Activated CD8-positive, alpha-beta T cell treated with anti-CD3 and anti-CD28 coated beads, Interleukin-2, amount 10 ng/mL, durations not matched to agents 7 days and 5 days (primary cell): Measurements from ENCODE around the gene KNL1. TPM values are rescaled to one million over a fixed set of nuclear protein-coding genes. Genes with fewer than 3 reads are reported as not detected.

Experiments
- ATAC-seq: fragments of 150-1000 bp; cut with Tn5 transposase; one replicate; pipeline ENCODE4 v1.10.0; 2021; ENCODE audit warnings: moderate library complexity
- CTCF ChIA-PET: fragments of 350-600 bp; sonication (Branson Sonifier 250); formaldehyde crosslinking; loops from one replicate; lab custom pipeline; 2021; ENCODE audit warnings: antibody characterized with exemption; lab: Charles Lee
- POLR2A ChIA-PET: fragments of 350-600 bp; sonication (Branson Sonifier 250); formaldehyde crosslinking; loops from one replicate; lab custom pipeline; 2021; ENCODE audit warnings: antibody characterized with exemption; lab: Charles Lee
- DNase-seq: peaks from one replicate; pipeline ENCODE4 v3.0.0-alpha.2; 2020
- H3K27ac Mint-ChIP-seq: one replicate; pipeline ENCODE4 v1.8.0; 2021; ENCODE audit warnings: mild to moderate bottlenecking, mixed read lengths
- H3K27me3 Mint-ChIP-seq: one replicate; pipeline ENCODE4 v1.8.0; 2021; ENCODE audit warnings: low read depth, mixed read lengths
- H3K36me3 Mint-ChIP-seq: one replicate; pipeline ENCODE4 v1.8.0; 2021; ENCODE audit warnings: low read depth, mixed read lengths
- H3K4me1 Mint-ChIP-seq: one replicate; pipeline ENCODE4 v1.8.0; 2021; ENCODE audit warnings: low read depth, mixed read lengths
- H3K4me3 Mint-ChIP-seq: one replicate; pipeline ENCODE4 v1.8.0; 2021; ENCODE audit warnings: mild to moderate bottlenecking, mixed read lengths
- H3K9me3 Mint-ChIP-seq: one replicate; pipeline ENCODE4 v1.8.0; 2022; ENCODE audit warnings: mixed read lengths; ENCODE audit not compliant: insufficient read depth
- total RNA-seq, 2 experiments: library from RNA; stranded (reverse); gene quantifications; one replicate each; pipeline ENCODE4 v1.2.3, GENCODE V29; 2021

Gene KNL1
- total RNA-seq, 2 experiments from 2014 or later: 61.4 to 65.4 TPM

DNA sequence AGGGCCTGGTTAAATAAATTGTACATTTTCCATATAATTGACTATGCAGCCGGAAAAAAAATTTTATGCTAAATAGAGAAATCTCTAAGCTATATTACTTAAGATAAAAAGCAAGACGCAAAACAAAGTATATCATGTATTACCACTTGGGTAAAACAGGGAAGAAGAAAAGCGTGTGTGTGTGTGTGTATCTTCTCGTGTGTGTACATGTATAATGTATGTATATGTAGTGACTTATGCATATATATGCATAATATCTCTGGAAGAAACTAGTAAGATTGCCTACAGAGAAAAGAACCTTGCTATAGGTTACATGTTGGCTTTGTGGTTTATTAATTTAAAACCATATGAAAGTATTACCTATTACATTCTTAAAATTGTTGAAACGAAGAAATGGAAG lies 19.0 kb downstream of the KNL1 start:
- H3K4me3 Mint-ChIP-seq: no peak overlapping the region
- ATAC-seq (no peak), DNase-seq (no peak)
- no peaks in the 10 kb centered on the region for H3K27me3 Mint-ChIP-seq
- H3K9me3 Mint-ChIP-seq: no peaks in the 10 kb centered on the region
- ChIA-PET CTCF (no interaction called here), POLR2A (no interaction called here)
- no peak overlapping the region for H3K27ac Mint-ChIP-seq
- no peaks in the 10 kb centered on the region for H3K4me1 Mint-ChIP-seq
- peaks cover 35% of the 10 kb centered on the region for H3K36me3 Mint-ChIP-seq

DNA sequence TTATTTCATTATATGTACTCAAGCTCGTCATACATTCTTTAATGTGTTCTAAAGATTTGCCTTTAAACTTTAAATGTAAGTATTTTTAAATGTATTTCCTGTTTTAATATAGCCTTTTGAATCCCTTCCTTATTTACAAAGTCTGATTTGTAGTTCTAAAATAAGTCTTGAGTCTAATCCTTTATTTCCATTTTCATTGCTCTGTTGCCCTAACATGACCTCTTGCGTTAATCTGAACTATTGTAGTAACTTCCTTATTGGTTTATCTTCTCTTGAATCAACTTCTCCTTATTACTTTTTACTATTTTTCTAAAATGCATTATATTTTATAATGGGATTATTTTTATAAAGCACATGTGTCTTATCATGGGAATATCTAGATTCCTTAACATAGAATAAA lies 24.0 kb downstream of the KNL1 start:
- DNase-seq (no peak), ATAC-seq (no peak)
- Mint-ChIP-seq H3K4me1 (no peaks in the 10 kb centered on the region), H3K27me3 (no peaks in the 10 kb centered on the region), H3K27ac (no peak overlapping the region), H3K9me3 (no peaks in the 10 kb centered on the region), H3K36me3 (peaks cover 53% of the 10 kb centered on the region), H3K4me3 (no peak overlapping the region)
- CTCF ChIA-PET: interaction anchor here (0.9 kb wide), 1 partner anchor 33 kb away, joined by 3 read pairs; no protein-coding TSS in a partner anchor
- POLR2A ChIA-PET: no interaction called here

DNA sequence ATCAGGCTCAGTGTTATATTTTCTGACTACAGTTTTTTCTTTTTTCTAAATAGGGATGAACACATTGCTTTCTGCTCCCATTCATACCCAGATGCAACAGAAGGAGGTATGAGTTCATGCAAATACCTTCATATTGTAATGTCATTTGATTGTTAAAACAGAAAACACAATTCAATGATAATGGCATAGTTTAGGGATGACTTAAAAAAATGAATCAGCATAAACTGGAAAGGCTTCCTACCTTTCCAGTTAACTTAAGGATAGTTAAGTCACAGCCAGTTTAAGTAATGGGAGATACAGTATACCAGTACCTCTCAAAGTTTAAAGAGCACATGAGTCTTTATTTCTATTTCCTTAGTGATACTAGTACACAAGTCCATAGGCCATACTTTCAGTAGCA lies 24.9 kb downstream of the KNL1 start:
- ChIA-PET CTCF (no interaction called here), POLR2A (no interaction called here)
- H3K9me3 Mint-ChIP-seq: no peaks in the 10 kb centered on the region
- no peaks in the 10 kb centered on the region for H3K4me1 Mint-ChIP-seq
- H3K4me3 Mint-ChIP-seq: no peak overlapping the region
- ATAC-seq (no peak), DNase-seq (no peak)
- H3K36me3 Mint-ChIP-seq: peaks cover 57% of the 10 kb centered on the region
- no peaks in the 10 kb centered on the region for H3K27me3 Mint-ChIP-seq
- no peak overlapping the region for H3K27ac Mint-ChIP-seq

DNA sequence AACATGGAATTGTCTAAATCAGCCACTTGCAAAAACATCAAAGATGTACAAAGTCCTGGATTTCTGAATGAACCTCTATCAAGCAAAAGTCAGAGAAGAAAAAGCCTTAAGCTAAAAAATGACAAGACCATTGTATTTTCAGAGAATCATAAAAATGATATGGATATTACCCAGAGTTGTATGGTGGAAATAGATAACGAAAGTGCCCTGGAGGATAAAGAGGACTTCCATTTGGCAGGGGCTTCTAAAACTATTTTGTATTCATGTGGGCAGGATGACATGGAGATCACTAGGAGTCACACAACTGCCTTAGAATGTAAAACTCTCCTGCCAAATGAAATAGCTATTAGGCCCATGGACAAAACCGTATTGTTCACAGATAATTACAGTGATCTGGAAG lies 29.3 kb downstream of the KNL1 start:
- Mint-ChIP-seq H3K4me3 (no peak overlapping the region), H3K4me1 (no peaks in the 10 kb centered on the region), H3K9me3 (no peaks in the 10 kb centered on the region), H3K27me3 (no peaks in the 10 kb centered on the region), H3K27ac (no peak overlapping the region), H3K36me3 (peaks cover 59% of the 10 kb centered on the region)
- CTCF ChIA-PET: interaction anchor here (0.9 kb wide), 1 partner anchor 9 kb away, joined by 3 read pairs; no protein-coding TSS in a partner anchor
- DNase-seq (no peak), ATAC-seq (no peak)
- POLR2A ChIA-PET: interaction anchor here (0.6 kb wide), 1 partner anchor 18 kb away, joined by 4 read pairs; no protein-coding TSS in a partner anchor

DNA sequence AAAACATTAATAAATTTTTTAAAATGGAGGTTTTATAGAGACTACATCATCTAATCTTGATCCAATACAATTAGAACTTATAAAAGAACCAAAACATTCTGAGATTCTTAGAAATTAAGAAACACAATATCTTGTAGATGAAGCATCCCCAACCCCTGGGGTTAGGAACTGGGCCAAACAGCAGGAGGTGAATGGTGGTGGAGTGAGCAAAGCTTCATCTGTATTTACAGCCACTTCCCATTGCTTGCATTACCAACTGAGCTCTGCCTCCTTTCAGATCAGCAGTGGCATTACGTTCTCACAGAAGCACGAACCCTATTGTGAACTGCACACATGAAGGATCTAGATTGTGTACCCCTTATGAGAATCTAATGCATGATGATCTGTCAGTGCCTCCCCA lies 36.3 kb downstream of the KNL1 start:
- DNase-seq: no peak
- Mint-ChIP-seq H3K27ac (no peak overlapping the region), H3K36me3 (peaks cover 34% of the 10 kb centered on the region), H3K4me3 (no peak overlapping the region), H3K27me3 (no peaks in the 10 kb centered on the region), H3K9me3 (no peaks in the 10 kb centered on the region), H3K4me1 (no peaks in the 10 kb centered on the region)
- CTCF ChIA-PET: no interaction called here
- POLR2A ChIA-PET: no interaction called here
- no peak for ATAC-seq

DNA sequence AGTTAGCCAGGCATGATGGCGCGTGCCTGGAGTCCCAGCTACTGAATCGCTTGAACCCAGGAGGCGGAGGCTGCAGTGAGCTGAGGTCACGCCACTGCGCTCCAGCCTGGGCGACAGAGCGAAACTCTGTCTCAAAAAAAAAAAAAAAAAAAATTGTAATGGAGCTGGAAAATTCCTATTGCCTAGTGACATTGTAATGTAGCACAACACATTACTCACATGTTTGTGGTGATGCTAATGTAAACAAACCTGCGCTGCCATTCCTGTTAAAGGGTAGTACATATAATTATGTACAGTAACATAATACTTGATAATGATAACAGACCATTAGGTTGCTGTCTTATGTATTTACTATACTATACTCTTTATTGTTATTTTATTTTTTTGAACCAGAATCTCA lies 39.1 kb downstream of the KNL1 start:
- ATAC-seq (no peak), DNase-seq (no peak)
- H3K27ac Mint-ChIP-seq: no peak overlapping the region
- no peak overlapping the region for H3K4me3 Mint-ChIP-seq
- H3K4me1 Mint-ChIP-seq: no peaks in the 10 kb centered on the region
- peaks cover 45% of the 10 kb centered on the region for H3K36me3 Mint-ChIP-seq
- ChIA-PET POLR2A (no interaction called here), CTCF (interaction anchor here (0.6 kb wide), 1 partner anchor 46 kb away, joined by 4 read pairs; no protein-coding TSS in a partner anchor)
- no peaks in the 10 kb centered on the region for H3K27me3 Mint-ChIP-seq
- H3K9me3 Mint-ChIP-seq: no peaks in the 10 kb centered on the region

DNA sequence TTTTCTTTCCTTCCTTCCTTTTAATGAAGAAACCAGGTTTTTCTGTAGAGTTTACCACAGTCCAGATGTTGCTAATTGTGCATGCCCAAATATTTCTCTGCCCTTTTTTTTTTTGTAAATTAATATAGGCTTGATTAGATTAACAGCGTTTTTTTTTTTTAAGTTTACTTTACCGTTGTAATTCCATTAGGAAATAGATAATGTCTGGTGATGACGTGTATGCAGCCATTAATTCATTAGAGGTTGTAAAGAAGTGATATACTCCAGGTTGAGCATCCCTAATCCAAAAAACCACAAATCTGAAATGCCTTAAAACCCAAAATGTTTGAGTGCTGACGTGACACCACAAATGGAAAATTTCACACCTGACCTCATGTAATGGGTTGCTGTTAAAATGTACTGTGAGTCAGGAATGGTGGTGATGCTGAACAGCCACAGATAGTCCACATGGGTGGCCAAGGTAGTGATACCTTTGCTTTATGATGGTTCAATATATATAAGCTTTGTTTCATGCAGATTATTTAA lies 43.2 kb downstream of the KNL1 start:
- peaks cover 38% of the 10 kb centered on the region for H3K36me3 Mint-ChIP-seq
- ChIA-PET POLR2A (interaction anchor here (0.6 kb wide), 1 partner anchor 500 kb away, joined by 3 read pairs; no protein-coding TSS in a partner anchor), CTCF (interaction anchor here (0.8 kb wide), 1 partner anchor 145 kb away, joined by 3 read pairs; no protein-coding TSS in a partner anchor)
- H3K4me3 Mint-ChIP-seq: no peak overlapping the region
- DNase-seq: no peak
- H3K9me3 Mint-ChIP-seq: no peaks in the 10 kb centered on the region
- no peaks in the 10 kb centered on the region for H3K4me1 Mint-ChIP-seq
- H3K27ac Mint-ChIP-seq: no peak overlapping the region
- no peaks in the 10 kb centered on the region for H3K27me3 Mint-ChIP-seq
- ATAC-seq: no peak

DNA sequence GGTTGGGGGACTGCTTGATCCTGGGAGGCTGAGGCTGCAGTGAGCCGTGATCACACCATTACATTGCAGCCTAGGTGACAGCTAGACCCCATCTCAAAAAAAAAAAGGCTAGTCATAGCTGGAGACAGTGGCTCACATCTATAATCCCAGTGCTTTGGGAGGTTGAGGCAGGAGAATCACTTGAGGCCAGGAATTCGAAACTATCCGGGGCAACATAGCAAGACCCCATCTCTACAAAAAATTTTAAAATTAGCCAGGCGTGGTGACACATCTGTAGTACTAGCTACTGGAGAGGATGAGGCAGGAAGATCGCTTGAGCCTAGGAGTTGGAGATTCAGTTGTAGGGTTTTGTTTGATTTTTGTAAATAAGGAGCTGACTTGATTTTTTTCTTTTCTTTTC lies 45.6 kb downstream of the KNL1 start:
- CTCF ChIA-PET: no interaction called here
- no peak for ATAC-seq
- Mint-ChIP-seq H3K27ac (no peak overlapping the region), H3K27me3 (no peaks in the 10 kb centered on the region), H3K9me3 (no peaks in the 10 kb centered on the region), H3K4me3 (no peak overlapping the region), H3K4me1 (no peaks in the 10 kb centered on the region), H3K36me3 (peaks cover 41% of the 10 kb centered on the region)
- POLR2A ChIA-PET: no interaction called here
- DNase-seq: no peak

DNA sequence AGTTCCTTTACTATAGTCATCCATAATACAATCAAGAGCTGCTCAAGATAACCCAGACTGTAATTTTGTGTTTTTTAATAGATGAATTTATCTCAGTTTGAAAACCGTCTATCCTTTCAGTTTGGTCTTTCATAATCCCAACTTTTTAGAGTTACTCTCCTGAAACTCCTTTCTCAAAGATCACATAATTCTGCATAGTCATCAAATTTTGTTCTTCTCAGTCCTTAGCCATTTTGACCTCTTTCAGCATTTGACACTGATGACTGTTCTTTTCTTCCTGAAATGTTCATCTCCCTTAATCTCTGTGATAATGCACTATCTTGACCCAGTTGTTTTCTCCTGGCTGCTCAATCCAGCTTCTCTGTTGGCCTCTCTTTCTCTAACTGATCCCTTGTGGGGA lies 53.5 kb downstream of the KNL1 start:
- H3K4me3 Mint-ChIP-seq: no peak overlapping the region
- CTCF ChIA-PET: interaction anchor here (0.9 to 1.2 kb wide), 3 partner anchors 33 to 135 kb away, joined by 3 to 5 read pairs (median 3); no protein-coding TSS in a partner anchor
- H3K9me3 Mint-ChIP-seq: no peaks in the 10 kb centered on the region
- no peak overlapping the region for H3K27ac Mint-ChIP-seq
- no peaks in the 10 kb centered on the region for H3K27me3 Mint-ChIP-seq
- DNase-seq: no peak
- POLR2A ChIA-PET: no interaction called here
- ATAC-seq: no peak
- H3K36me3 Mint-ChIP-seq: peaks cover 53% of the 10 kb centered on the region
- no peaks in the 10 kb centered on the region for H3K4me1 Mint-ChIP-seq

DNA sequence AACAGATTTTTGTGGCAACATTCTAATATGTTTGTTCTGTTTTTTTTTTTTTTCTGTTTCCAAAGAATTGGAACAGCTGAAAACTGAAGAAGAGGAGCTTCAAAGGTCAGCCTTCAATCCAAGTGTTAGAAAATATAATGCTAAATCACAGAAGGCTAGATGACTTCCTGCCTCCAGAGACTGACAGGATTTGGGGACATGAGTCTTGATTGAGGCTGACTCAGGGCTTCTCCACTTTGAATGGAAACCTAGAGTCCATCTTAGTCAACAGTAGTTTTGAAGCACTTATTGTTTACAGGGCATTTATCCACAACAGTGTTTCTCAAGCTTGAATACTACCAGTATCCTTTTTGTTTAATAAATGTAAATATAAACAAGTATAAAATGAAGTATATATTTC lies 56.4 kb downstream of the KNL1 start:
- ATAC-seq (no peak), DNase-seq (no peak)
- POLR2A ChIA-PET: interaction anchor here (1.1 kb wide), 1 partner anchor 44 kb away, joined by 3 read pairs; the partner anchor contains the start of gene RAD51
- CTCF ChIA-PET: interaction anchor here (0.7 kb wide), 1 partner anchor 33 kb away, joined by 3 read pairs; no protein-coding TSS in a partner anchor
- no peaks in the 10 kb centered on the region for H3K27me3 Mint-ChIP-seq
- peaks cover 61% of the 10 kb centered on the region for H3K36me3 Mint-ChIP-seq
- H3K9me3 Mint-ChIP-seq: no peaks in the 10 kb centered on the region
- no peaks in the 10 kb centered on the region for H3K4me1 Mint-ChIP-seq
- H3K4me3 Mint-ChIP-seq: no peak overlapping the region
- no peak overlapping the region for H3K27ac Mint-ChIP-seq

DNA sequence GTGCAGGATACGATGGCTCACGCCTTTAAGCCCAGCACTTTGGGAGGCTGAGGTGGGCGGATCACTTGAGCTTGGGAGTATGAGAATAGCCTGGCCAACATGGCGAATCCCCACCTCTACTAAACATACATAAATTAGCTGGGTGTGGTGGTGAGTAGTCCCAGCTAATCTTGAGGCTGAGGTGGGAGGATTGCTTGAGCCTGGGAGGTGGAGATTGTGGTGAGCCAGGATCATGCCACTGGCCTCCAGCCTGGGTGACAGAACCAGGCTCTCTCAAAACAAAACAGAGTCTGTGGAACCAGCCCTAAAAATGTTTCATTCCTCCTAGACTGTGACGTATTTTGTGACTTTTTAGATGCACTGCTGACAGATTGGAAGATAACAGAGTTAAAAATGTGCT lies 66.6 kb downstream of the KNL1 start:
- no peak overlapping the region for H3K27ac Mint-ChIP-seq
- ChIA-PET POLR2A (no interaction called here), CTCF (no interaction called here)
- no peaks in the 10 kb centered on the region for H3K9me3 Mint-ChIP-seq
- DNase-seq (no peak), ATAC-seq (no peak)
- H3K36me3 Mint-ChIP-seq: peaks cover 52% of the 10 kb centered on the region
- no peaks in the 10 kb centered on the region for H3K27me3 Mint-ChIP-seq
- no peaks in the 10 kb centered on the region for H3K4me1 Mint-ChIP-seq
- no peak overlapping the region for H3K4me3 Mint-ChIP-seq

DNA sequence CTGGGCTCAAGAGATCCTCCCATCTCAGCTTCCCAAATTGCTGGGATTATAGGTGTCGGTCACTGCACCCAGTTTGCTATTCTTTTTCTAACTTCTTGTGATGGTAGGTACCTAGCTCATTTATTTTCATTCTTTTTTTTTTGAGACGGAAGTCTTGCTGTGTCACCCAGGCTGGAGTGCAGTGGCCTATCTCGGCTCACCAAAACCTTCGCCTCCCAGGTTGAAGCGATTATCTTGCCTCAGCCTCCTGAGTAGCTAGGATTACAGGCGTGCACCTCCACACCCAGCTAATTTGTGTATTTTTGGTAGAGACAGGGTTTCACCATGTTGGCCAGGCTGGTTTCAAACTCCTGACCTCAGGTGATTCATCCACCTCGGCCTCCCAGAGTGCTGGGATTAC lies 70.9 kb downstream of the KNL1 start:
- Mint-ChIP-seq H3K27ac (no peak overlapping the region), H3K9me3 (no peaks in the 10 kb centered on the region), H3K4me3 (no peak overlapping the region), H3K4me1 (no peaks in the 10 kb centered on the region), H3K27me3 (no peaks in the 10 kb centered on the region), H3K36me3 (peaks cover 31% of the 10 kb centered on the region)
- DNase-seq (no peak), ATAC-seq (no peak)
- ChIA-PET CTCF (interaction anchor here (1.1 to 1.3 kb wide), 2 partner anchors 16 to 193 kb away, joined by 3 read pairs; no protein-coding TSS in a partner anchor), POLR2A (interaction anchor here (0.7 kb wide), 1 partner anchor 723 kb away, joined by 3 read pairs; no protein-coding TSS in a partner anchor)
